ENCODE data around the gene IL19.

DNA sequence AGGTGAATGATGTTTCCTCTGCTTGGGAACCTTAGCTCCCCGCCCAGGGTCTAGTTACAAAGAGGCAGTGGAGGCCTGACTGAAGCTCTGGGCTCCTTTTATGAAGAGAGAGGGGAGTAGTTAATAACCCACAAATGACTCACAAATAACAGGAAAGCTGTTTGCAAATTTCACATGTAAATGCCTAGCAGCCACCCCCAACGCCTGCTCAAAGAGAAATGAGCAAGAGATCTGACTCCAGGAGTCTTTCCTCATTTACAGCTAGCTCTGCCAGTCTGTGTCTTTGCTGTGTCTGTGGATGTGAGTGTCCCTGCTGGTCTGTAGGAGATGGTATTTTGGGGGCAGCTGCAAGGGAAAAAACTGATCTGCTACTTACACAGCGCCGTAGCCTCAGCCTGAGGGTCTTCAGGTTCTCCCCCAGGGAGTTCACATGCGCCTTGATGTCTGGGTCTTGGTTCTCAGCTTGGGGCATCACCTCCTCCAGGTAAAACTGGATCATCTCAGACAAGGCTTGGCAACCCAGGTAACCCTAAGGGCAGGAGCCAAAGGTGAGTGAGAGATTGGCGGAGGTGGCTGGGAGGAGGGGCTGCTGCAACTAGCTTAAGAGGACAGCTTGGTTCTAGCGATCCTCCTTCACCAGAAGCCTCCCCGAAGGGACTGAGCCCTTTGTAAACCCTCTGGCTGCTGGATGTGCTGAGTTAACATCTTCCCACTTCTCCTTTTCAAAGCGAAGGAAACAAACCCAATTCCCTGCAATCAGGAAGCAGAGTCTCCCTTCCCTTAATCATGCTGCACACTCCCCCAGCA lies at the start of gene IL19:
- TF ChIP-seq GABPA (IDR thresholded peaks at IDR 0.05; ENCODE audit: low read depth) (no peak), YY1 (IDR thresholded peaks at IDR 0.05; ENCODE audit: low read depth) (no peak), POLR2AphosphoS5 (IDR thresholded peaks at IDR 0.05; ENCODE audit: low read depth, low read length) (no peak), RFX5 (IDR thresholded peaks at IDR 0.05; ENCODE audit: low read length) (no peak)
- TF ChIP-seq, protein P1, sequence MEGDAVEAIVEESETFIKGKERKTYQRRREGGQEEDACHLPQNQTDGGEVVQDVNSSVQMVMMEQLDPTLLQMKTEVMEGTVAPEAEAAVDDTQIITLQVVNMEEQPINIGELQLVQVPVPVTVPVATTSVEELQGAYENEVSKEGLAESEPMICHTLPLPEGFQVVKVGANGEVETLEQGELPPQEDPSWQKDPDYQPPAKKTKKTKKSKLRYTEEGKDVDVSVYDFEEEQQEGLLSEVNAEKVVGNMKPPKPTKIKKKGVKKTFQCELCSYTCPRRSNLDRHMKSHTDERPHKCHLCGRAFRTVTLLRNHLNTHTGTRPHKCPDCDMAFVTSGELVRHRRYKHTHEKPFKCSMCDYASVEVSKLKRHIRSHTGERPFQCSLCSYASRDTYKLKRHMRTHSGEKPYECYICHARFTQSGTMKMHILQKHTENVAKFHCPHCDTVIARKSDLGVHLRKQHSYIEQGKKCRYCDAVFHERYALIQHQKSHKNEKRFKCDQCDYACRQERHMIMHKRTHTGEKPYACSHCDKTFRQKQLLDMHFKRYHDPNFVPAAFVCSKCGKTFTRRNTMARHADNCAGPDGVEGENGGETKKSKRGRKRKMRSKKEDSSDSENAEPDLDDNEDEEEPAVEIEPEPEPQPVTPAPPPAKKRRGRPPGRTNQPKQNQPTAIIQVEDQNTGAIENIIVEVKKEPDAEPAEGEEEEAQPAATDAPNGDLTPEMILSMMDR (IDR thresholded peaks at IDR 0.05) = no peak
